ENCODE results near the gene GKN2.

GKN2 gene

DNA sequence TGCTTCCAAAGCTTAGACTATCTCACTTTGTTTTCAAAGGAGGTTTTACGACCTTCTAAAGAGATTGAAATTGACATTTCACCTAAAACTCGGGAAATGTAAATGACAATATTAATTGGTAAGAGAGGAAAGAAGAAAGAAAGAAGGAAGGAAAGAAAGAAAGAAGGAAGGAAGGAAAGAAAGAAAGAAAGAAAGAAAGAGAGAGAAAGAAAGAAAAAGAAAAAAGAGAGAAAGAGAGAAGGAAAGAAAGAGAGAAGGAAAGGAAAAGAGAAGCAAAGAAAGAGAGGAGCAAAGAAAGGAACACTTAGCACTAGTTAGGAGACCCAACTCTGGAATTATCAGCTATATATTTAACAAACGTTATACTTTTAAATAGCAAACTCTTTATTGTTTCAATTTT is 25.4 kb upstream of the GKN2 start:
- Histone ChIP-seq H3K9ac (no peak overlapping the region), H4K20me1 (no peaks in the 10 kb centered on the region), H3K9me3 (no peaks in the 10 kb centered on the region), H3K27me3 (no peaks in the 10 kb centered on the region), H3K36me3 (no peaks in the 10 kb centered on the region), H3K4me1 (no peaks in the 10 kb centered on the region), H3K4me3 (no peak overlapping the region), H3K27ac (no peak overlapping the region), H3K4me2 (no peak overlapping the region)
- TF ChIP-seq Cebpa-rat (IDR thresholded peaks at IDR 0.05): no peak

GRCh38 chr2:68977453-68977852 is 24.8 kb upstream of the GKN2 start:
- no peak overlapping the region for H3K4me3 ChIP-seq
- no peak overlapping the region for H3K27ac ChIP-seq
- H3K36me3 ChIP-seq: no peaks in the 10 kb centered on the region
- no peaks in the 10 kb centered on the region for H3K27me3 ChIP-seq
- H3K9me3 ChIP-seq: no peaks in the 10 kb centered on the region
- H3K4me1 ChIP-seq: no peaks in the 10 kb centered on the region
- H4K20me1 ChIP-seq: no peaks in the 10 kb centered on the region
- H3K9ac ChIP-seq: no peak overlapping the region
- H3K4me2 ChIP-seq: no peak overlapping the region
- no peak for TF ChIP-seq Cebpa-rat (IDR thresholded peaks at IDR 0.05)

DNA sequence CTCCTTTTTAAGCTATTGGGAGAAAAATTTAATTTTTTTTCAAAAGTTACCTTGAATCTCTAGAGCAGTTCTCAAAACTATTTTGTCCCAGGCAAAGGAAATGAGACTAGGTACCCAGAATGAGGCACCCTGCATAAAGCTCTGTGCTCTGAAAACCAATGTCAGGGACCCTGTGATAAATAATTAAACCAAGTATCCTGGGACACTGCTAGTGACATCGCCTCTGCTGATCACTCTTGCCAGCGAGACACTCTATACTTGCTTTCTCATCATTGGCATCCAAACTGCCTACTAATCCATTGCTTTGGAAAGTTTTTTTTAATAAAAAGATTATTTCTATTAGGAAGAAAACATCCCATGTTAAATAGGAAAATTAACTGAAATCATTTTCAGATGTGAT is 23.2 kb upstream of the GKN2 start:
- H3K9ac ChIP-seq: no peak overlapping the region
- no peak overlapping the region for H3K27ac ChIP-seq

DNA sequence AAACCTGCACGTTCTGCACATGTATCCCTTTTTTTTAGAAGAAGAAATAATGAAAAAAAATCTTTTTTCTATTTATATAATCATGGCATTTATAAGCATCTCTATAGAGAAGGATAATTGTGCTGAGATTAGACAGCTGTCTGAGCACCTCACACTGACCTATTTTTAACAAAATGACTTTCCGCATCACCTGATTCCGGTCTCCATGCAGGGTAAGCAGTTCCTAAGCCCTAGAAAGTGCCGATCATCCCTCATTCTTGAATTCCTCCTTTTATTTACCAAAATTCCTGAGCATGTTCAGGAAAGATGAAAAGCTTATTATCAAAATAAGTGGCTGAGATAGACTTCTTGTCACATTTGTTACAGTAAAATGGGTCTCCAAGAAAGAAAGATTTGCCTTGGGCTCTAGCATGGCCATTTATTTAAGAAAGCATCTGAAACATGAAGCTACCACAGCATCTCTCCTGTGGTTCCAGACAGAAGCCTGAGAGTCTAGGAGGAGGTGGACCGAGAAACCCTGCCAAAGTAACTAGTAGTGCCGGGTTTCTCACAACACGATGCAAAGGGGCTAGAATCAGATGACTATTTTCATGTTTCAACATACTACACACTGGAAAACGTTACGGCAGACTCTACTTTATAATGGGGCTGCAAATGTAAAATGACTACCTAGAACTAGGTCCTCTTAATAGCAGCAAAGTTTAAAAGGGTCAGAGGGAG is 22.4 kb upstream of the GKN2 start:
- H3K4me2 ChIP-seq: no peak overlapping the region

More for the DNA sequence above, 23.2 kb upstream of the GKN2 start:
- H3K4me1 ChIP-seq: no peaks in the 10 kb centered on the region
- no peaks in the 10 kb centered on the region for H3K9me3 ChIP-seq
- H3K27me3 ChIP-seq: no peaks in the 10 kb centered on the region
- no peaks in the 10 kb centered on the region for H3K36me3 ChIP-seq
- no peak for TF ChIP-seq Cebpa-rat (IDR thresholded peaks at IDR 0.05)
- no peak overlapping the region for H3K4me2 ChIP-seq
- H4K20me1 ChIP-seq: no peaks in the 10 kb centered on the region
- H3K4me3 ChIP-seq: no peak overlapping the region

DNA sequence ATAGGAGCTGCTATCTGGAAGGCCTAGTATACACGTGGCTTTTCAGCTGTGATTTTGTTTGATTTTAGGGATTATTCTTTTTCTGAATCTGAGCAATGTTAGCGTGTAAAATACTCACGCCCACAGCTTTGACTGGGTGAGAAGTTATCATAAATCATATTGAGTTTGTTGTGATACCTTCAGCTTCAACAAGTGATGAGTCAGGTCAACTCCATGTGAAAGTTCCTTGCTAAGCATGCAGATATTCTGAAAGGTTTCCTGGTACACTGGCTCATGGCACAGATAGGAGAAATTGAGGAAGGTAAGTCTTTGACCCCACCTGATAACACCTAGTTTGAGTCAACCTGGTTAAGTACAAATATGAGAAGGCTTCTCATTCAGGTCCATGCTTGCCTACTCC is 21.6 kb upstream of the GKN2 start, which contains the start of gene GKN1:
GKN1 (plus strand) TSS at position 386 of the 400 bp plus-strand sequence. CDS start 42 bp downstream, outside the sequence.
- H4K20me1 ChIP-seq: no peaks in the 10 kb centered on the region
- TF ChIP-seq Cebpa-rat (IDR thresholded peaks at IDR 0.05): no peak
- no peak within 1 kb of the TSS for H3K27ac ChIP-seq
- H3K27me3 ChIP-seq: no peaks in the 10 kb centered on the region
- no peak within 1 kb of the TSS for H3K4me3 ChIP-seq
- no peak within 1 kb of the TSS for H3K9ac ChIP-seq
- no peaks in the 10 kb centered on the region for H3K9me3 ChIP-seq
- H3K36me3 ChIP-seq: no peaks in the 10 kb centered on the region
- H3K4me1 ChIP-seq: no peaks in the 10 kb centered on the region
- H3K4me2 ChIP-seq: no peak within 1 kb of the TSS

More for the DNA sequence above, 22.4 kb upstream of the GKN2 start:
- H3K9ac ChIP-seq: no peak overlapping the region
- no peaks in the 10 kb centered on the region for H3K4me1 ChIP-seq
- no peaks in the 10 kb centered on the region for H3K36me3 ChIP-seq
- H3K9me3 ChIP-seq: no peaks in the 10 kb centered on the region
- TF ChIP-seq Cebpa-rat (IDR thresholded peaks at IDR 0.05): no peak
- H3K27me3 ChIP-seq: no peaks in the 10 kb centered on the region
- no peaks in the 10 kb centered on the region for H4K20me1 ChIP-seq
- no peak overlapping the region for H3K4me3 ChIP-seq
- no peak overlapping the region for H3K27ac ChIP-seq

DNA sequence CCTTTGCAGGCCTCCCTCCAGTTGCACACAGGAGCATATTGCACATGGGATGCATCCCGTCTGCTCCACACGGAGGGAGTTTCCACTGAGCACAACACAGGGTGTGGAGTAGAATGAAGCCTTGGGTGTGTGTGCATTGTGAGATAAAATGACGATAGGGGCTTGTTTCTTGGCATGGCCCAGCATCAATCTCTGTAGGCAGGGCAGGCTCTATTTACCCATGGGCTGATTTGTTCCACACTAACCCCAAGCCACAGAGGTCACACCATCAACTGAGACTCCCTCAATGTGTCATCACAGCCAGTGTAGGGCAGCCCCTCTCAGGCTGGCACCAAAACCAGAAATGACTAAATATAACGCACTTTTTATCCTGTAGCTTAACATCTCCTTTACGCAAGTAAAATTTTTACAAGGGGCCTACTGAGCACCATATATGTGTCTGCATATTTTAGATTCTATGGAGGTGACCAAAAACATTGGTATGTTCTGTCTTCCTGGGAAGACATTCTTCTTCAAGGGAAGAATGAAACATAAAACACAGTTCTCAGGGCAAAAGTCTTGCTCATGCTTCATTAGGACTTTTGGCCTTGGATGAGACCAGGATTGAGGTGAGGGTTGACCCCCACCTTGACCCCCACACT is 19.0 kb upstream of the GKN2 start:
- no peak overlapping the region for H3K27ac ChIP-seq
- TF ChIP-seq Cebpa-rat (IDR thresholded peaks at IDR 0.05): no peak
- no peak overlapping the region for H3K9ac ChIP-seq
- no peaks in the 10 kb centered on the region for H3K4me1 ChIP-seq
- no peaks in the 10 kb centered on the region for H4K20me1 ChIP-seq
- no peak overlapping the region for H3K4me2 ChIP-seq
- no peaks in the 10 kb centered on the region for H3K27me3 ChIP-seq
- no peaks in the 10 kb centered on the region for H3K36me3 ChIP-seq
- H3K4me3 ChIP-seq: no peak overlapping the region
- H3K9me3 ChIP-seq: no peaks in the 10 kb centered on the region

- H3K9me3 ChIP-seq: no peaks in the 10 kb centered on the region
- H3K27me3 ChIP-seq: no peaks in the 10 kb centered on the region
- no peak for TF ChIP-seq Cebpa-rat (IDR thresholded peaks at IDR 0.05)
- H4K20me1 ChIP-seq: no peaks in the 10 kb centered on the region
- no peak overlapping the region for H3K4me2 ChIP-seq
- H3K4me3 ChIP-seq: no peak overlapping the region
- H3K4me1 ChIP-seq: no peaks in the 10 kb centered on the region
- no peaks in the 10 kb centered on the region for H3K36me3 ChIP-seq
- no peak overlapping the region for H3K27ac ChIP-seq
- no peak overlapping the region for H3K9ac ChIP-seq
Measured at GRCh38 chr2:68970566-68971265, 18.0 kb upstream of the GKN2 start.

DNA sequence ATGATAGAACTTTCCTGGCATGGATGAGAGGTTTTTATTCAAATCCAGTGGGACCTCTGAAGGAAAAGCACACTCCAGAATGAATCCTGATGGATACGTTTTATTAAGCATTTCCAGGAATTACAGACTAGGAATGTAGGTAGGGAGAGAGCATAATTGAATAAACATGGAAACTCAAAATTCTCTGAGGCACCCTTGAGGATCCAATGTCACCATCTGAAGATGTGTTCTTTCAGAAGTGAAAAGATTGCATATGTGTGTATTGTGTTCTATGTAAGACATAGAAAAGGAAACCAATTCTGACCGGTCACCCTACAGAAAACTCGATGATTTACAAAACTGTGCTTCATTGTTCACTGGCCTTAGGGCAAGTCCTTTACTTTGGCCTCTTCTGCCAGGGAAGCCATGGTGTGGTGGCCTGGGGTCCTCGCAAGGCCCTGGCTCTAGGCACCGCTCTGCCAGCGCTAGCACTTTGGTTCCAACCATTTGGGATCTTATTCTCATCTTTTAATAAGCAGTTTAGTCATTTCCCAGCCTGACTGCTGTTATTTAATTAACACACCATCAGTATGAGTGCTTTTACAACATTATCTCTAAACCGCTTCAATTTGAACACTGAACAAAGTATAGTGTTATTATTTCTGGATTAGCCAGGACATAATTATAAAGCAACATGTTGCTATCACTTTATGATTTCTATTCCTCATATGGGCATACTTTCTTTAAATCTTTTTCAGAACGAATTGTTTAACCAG is 17.2 kb upstream of the GKN2 start:
- Histone ChIP-seq H3K9ac (no peak overlapping the region), H3K9me3 (no peaks in the 10 kb centered on the region)

GRCh38 chr2:68968221-68968620 is 15.5 kb upstream of the GKN2 start:
- H3K27ac ChIP-seq: no peak overlapping the region
- H3K9me3 ChIP-seq: no peaks in the 10 kb centered on the region
- no peak overlapping the region for H3K4me2 ChIP-seq
- no peak for TF ChIP-seq Cebpa-rat (IDR thresholded peaks at IDR 0.05)
- H4K20me1 ChIP-seq: no peaks in the 10 kb centered on the region
- H3K27me3 ChIP-seq: no peaks in the 10 kb centered on the region
- no peak overlapping the region for H3K4me3 ChIP-seq
- no peaks in the 10 kb centered on the region for H3K4me1 ChIP-seq
- no peak overlapping the region for H3K9ac ChIP-seq
- no peaks in the 10 kb centered on the region for H3K36me3 ChIP-seq

More for the DNA sequence above, 17.2 kb upstream of the GKN2 start:
- Histone ChIP-seq H3K4me2 (no peak overlapping the region), H3K27me3 (no peaks in the 10 kb centered on the region), H3K4me1 (no peaks in the 10 kb centered on the region), H4K20me1 (no peaks in the 10 kb centered on the region), H3K36me3 (no peaks in the 10 kb centered on the region), H3K27ac (no peak overlapping the region), H3K4me3 (no peak overlapping the region)
- no peak for TF ChIP-seq Cebpa-rat (IDR thresholded peaks at IDR 0.05)

Measured in BLaER1 (cell line).